WTC11 (cell line): ENCODE measurements around the gene MEIS1. TPM values are rescaled to one million over a fixed set of nuclear protein-coding genes. Genes with fewer than 3 reads are reported as not detected.

Experiments used
- ATAC-seq: fragments of 200-7000 bp; cut with Tn5 transposase; 2 replicates; pipeline ENCODE4 v1.10.0; 2021; ENCODE audit warnings: mild to moderate bottlenecking, moderate library complexity
- CTCF ChIA-PET: fragments of 300-600 bp; sonication (Branson Sonifier 250); formaldehyde crosslinking; loops from one replicate; lab custom pipeline; 2021; ENCODE audit warnings: antibody characterized with exemption; lab: Charles Lee
- POLR2A ChIA-PET: fragments of 350-600 bp; sonication (Branson Sonifier 250); formaldehyde crosslinking; loops from one replicate; lab custom pipeline; 2021; ENCODE audit warnings: antibody characterized with exemption; lab: Charles Lee
- DNase-seq: peaks from one replicate; pipeline ENCODE4 v3.0.0; 2021; ENCODE audit warnings: low spot score
- H3K27ac Mint-ChIP-seq: 2 replicates; pipeline ENCODE4 v1.8.0; 2021; ENCODE audit warnings: mixed read lengths
- H3K27me3 Mint-ChIP-seq: 2 replicates; pipeline ENCODE4 v1.8.0; 2021; ENCODE audit warnings: low read depth, mild to moderate bottlenecking, moderate library complexity, mixed read lengths
- H3K36me3 Mint-ChIP-seq: 2 replicates; pipeline ENCODE4 v1.8.0; 2021; ENCODE audit warnings: mixed read lengths
- H3K4me1 Mint-ChIP-seq: 2 replicates; pipeline ENCODE4 v1.8.0; 2022; ENCODE audit warnings: mixed read lengths
- H3K4me3 Mint-ChIP-seq: 2 replicates; pipeline ENCODE4 v1.8.0; 2021; ENCODE audit warnings: mild to moderate bottlenecking, moderate library complexity, mixed read lengths
- H3K9me3 Mint-ChIP-seq: 2 replicates; pipeline ENCODE4 v1.8.0; 2021; ENCODE audit warnings: mixed read lengths
- AFF4 ChIP-seq: sonication (generic); formaldehyde crosslinking; IDR thresholded peaks from 2 replicates; pipeline ENCODE4 v1.8.1; 2023; ENCODE audit warnings: mild to moderate bottlenecking, missing genetic modification reagents, borderline replicate concordance
- CREM ChIP-seq: sonication (generic); formaldehyde crosslinking; IDR thresholded peaks from 2 replicates; pipeline ENCODE4 v1.8.1; 2022; ENCODE audit warnings: mild to moderate bottlenecking, missing genetic modification reagents, moderate library complexity
- ELF4 ChIP-seq: sonication (generic); formaldehyde crosslinking; IDR thresholded peaks from 2 replicates; pipeline ENCODE4 v1.8.1; 2022; ENCODE audit warnings: low read depth, mild to moderate bottlenecking, moderate library complexity, missing genetic modification reagents
- FOXP1 ChIP-seq: sonication (generic); formaldehyde crosslinking; IDR thresholded peaks from 2 replicates; pipeline ENCODE4 v1.8.0; 2022; ENCODE audit warnings: missing genetic modification reagents, mild to moderate bottlenecking, moderate library complexity, borderline replicate concordance
- GRHL2 ChIP-seq: fragments of 250-450 bp; sonication (Bioruptor Pico); IDR thresholded peaks from 2 replicates; pipeline ENCODE4 v1.8.0; 2022; ENCODE audit warnings: mild to moderate bottlenecking, moderate library complexity; ENCODE audit not compliant: insufficient replicate concordance, severe bottlenecking
- IRF1 ChIP-seq: sonication (generic); formaldehyde crosslinking; IDR thresholded peaks from 2 replicates; pipeline ENCODE4 v1.8.0; 2023; ENCODE audit warnings: missing genetic modification reagents
- IRF2 ChIP-seq: sonication (generic); formaldehyde crosslinking; IDR thresholded peaks from 2 replicates; pipeline ENCODE4 v1.8.0; 2022; ENCODE audit warnings: low read depth, missing genetic modification reagents, borderline replicate concordance
- JAZF1 ChIP-seq: fragments of 250-450 bp; sonication (Bioruptor Pico); IDR thresholded peaks from 2 replicates; pipeline ENCODE4 v1.9.0; 2021; ENCODE audit warnings: moderate library complexity, mild to moderate bottlenecking, inconsistent platforms
- MYBL2 ChIP-seq: sonication (generic); formaldehyde crosslinking; IDR thresholded peaks from 2 replicates; pipeline ENCODE4 v1.8.1; 2023; ENCODE audit warnings: mild to moderate bottlenecking, moderate library complexity, missing genetic modification reagents
- NFATC4 ChIP-seq: fragments of 250-450 bp; sonication (Bioruptor Pico); IDR thresholded peaks from 2 replicates; pipeline ENCODE4 v1.9.0; 2021; ENCODE audit warnings: mild to moderate bottlenecking
- SOX15 ChIP-seq: fragments of 250-450 bp; sonication (Bioruptor Pico); IDR thresholded peaks from 2 replicates; pipeline ENCODE4 v1.9.0; 2021; ENCODE audit warnings: mild to moderate bottlenecking
- TCF7 ChIP-seq: sonication (generic); formaldehyde crosslinking; IDR thresholded peaks from 2 replicates; pipeline ENCODE4 v1.8.0; 2022; ENCODE audit warnings: mild to moderate bottlenecking, low read depth, missing genetic modification reagents, moderate library complexity
- TEAD4 ChIP-seq: sonication (generic); formaldehyde crosslinking; IDR thresholded peaks from 2 replicates; pipeline ENCODE4 v1.8.0; 2022; ENCODE audit warnings: mild to moderate bottlenecking, missing genetic modification reagents
- USF2 ChIP-seq: sonication (generic); formaldehyde crosslinking; IDR thresholded peaks from 2 replicates; pipeline ENCODE4 v1.8.1; 2023; ENCODE audit warnings: mild to moderate bottlenecking, missing genetic modification reagents, moderate library complexity
- ZNF138 ChIP-seq: sonication (generic); formaldehyde crosslinking; conservative IDR thresholded peaks from 2 replicates; pipeline ENCODE4 v1.8.1; 2022; ENCODE audit warnings: mild to moderate bottlenecking, moderate library complexity, missing genetic modification reagents
- total RNA-seq: library from RNA; stranded (reverse); gene quantifications from 3 replicates; pipeline ENCODE4 v1.2.3, GENCODE V29; 2021
- TF ChIP-seq, protein P1 (sequence below): sonication (generic); formaldehyde crosslinking; conservative IDR thresholded peaks from 2 replicates; pipeline ENCODE4 v1.8.1; 2022; ENCODE audit warnings: mild to moderate bottlenecking, missing genetic modification reagents
- TF ChIP-seq, protein P2 (sequence below): sonication (generic); formaldehyde crosslinking; IDR thresholded peaks from 2 replicates; pipeline ENCODE4 v1.8.0; 2023; ENCODE audit warnings: mild to moderate bottlenecking, missing genetic modification reagents
- TF ChIP-seq, protein P3 (sequence below): fragments of 200-600 bp; IDR thresholded peaks from 2 replicates; pipeline ENCODE4 v1.8.0; 2022; ENCODE audit warnings: antibody characterized with exemption
- TF ChIP-seq, protein P4 (sequence below): fragments of 250-450 bp; sonication (Bioruptor Pico); IDR thresholded peaks from 2 replicates; pipeline ENCODE4 v1.9.0; 2021; ENCODE audit warnings: moderate library complexity, mild to moderate bottlenecking, inconsistent platforms, borderline replicate concordance
- TF ChIP-seq, protein P5 (sequence below): sonication (generic); formaldehyde crosslinking; IDR thresholded peaks from 2 replicates; pipeline ENCODE4 v1.8.1; 2023; ENCODE audit warnings: mild to moderate bottlenecking, moderate library complexity, missing genetic modification reagents

Gene MEIS1
- total RNA-seq, 1 experiment from 2014 or later = 0.48 TPM

DNA sequence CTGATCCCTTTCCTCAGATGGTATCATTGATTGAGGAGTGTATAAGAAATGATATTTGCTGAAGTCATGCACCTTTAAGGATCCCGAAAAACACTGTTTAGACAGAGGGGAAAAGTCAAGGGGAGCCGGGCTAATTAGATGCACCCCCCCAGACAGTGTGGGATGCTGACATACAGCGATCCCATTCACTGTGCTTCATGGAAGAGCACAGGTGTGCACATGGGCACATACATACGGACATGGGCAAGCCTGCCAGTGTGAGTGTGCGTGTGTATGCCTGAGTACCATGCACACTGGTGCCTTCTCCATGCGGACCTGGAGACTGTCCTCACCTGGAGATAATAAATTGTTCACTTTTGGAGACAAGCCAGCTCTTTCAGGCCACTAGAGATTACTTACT is 22.6 kb downstream of the MEIS1 start (continued):
- TF ChIP-seq, protein P1, sequence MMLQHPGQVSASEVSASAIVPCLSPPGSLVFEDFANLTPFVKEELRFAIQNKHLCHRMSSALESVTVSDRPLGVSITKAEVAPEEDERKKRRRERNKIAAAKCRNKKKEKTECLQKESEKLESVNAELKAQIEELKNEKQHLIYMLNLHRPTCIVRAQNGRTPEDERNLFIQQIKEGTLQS (CRISPR knock-in tag) = no peak
- TF ChIP-seq, protein P2, sequence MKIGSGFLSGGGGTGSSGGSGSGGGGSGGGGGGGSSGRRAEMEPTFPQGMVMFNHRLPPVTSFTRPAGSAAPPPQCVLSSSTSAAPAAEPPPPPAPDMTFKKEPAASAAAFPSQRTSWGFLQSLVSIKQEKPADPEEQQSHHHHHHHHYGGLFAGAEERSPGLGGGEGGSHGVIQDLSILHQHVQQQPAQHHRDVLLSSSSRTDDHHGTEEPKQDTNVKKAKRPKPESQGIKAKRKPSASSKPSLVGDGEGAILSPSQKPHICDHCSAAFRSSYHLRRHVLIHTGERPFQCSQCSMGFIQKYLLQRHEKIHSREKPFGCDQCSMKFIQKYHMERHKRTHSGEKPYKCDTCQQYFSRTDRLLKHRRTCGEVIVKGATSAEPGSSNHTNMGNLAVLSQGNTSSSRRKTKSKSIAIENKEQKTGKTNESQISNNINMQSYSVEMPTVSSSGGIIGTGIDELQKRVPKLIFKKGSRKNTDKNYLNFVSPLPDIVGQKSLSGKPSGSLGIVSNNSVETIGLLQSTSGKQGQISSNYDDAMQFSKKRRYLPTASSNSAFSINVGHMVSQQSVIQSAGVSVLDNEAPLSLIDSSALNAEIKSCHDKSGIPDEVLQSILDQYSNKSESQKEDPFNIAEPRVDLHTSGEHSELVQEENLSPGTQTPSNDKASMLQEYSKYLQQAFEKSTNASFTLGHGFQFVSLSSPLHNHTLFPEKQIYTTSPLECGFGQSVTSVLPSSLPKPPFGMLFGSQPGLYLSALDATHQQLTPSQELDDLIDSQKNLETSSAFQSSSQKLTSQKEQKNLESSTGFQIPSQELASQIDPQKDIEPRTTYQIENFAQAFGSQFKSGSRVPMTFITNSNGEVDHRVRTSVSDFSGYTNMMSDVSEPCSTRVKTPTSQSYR (CRISPR knock-in tag) = no peak
- TF ChIP-seq NFATC4 (CRISPR knock-in tag) (no peak), CREM (no peak), JAZF1 (no peak), ZNF138 (CRISPR knock-in tag) (no peak), IRF2 (CRISPR knock-in tag) (no peak)
- TF ChIP-seq, protein P3, sequence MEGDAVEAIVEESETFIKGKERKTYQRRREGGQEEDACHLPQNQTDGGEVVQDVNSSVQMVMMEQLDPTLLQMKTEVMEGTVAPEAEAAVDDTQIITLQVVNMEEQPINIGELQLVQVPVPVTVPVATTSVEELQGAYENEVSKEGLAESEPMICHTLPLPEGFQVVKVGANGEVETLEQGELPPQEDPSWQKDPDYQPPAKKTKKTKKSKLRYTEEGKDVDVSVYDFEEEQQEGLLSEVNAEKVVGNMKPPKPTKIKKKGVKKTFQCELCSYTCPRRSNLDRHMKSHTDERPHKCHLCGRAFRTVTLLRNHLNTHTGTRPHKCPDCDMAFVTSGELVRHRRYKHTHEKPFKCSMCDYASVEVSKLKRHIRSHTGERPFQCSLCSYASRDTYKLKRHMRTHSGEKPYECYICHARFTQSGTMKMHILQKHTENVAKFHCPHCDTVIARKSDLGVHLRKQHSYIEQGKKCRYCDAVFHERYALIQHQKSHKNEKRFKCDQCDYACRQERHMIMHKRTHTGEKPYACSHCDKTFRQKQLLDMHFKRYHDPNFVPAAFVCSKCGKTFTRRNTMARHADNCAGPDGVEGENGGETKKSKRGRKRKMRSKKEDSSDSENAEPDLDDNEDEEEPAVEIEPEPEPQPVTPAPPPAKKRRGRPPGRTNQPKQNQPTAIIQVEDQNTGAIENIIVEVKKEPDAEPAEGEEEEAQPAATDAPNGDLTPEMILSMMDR = no peak

DNA sequence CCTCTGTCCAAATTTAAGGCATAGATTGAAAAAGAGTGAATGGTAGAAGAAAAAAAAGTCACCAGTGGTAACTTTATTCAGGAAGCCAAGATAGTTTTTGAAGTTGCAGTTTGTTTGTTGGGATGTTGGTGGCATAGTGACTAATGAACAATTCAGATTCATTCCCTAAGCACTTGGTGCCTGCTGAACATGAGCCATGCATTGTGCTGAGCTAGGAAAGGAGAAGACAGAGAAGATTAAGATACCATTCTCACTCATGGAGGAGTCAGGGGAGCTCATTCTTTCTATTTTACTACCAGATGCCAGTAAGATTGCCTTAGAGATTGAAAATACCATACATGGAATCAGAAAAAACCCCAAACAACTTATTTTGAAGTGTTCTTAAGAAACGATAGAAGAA is 25.1 kb downstream of the MEIS1 start:
- DNase-seq (no peak), ATAC-seq (no peak)
- Mint-ChIP-seq H3K4me1 (no peaks in the 10 kb centered on the region), H3K4me3 (no peak overlapping the region), H3K9me3 (no peaks in the 10 kb centered on the region), H3K27me3 (peaks cover 3% of the 10 kb centered on the region; the same call in 1 of the 2 replicates), H3K36me3 (no peaks in the 10 kb centered on the region), H3K27ac (no peak overlapping the region)
- CTCF ChIA-PET = interaction anchor here (0.5 kb wide), 1 partner anchor 364 kb away, joined by 6 read pairs; no protein-coding TSS in a partner anchor
- POLR2A ChIA-PET = no interaction called here
- TF ChIP-seq TCF7 (no peak), FOXP1 (CRISPR knock-in tag) (no peak), GRHL2 (CRISPR knock-in tag) (no peak), MYBL2 (CRISPR knock-in tag) (no peak), AFF4 (CRISPR knock-in tag) (no peak), IRF1 (CRISPR knock-in tag) (no peak), ELF4 (CRISPR knock-in tag) (no peak), SOX15 (CRISPR knock-in tag) (no peak), TEAD4 (no peak), USF2 (no peak)
- TF ChIP-seq, protein P4, sequence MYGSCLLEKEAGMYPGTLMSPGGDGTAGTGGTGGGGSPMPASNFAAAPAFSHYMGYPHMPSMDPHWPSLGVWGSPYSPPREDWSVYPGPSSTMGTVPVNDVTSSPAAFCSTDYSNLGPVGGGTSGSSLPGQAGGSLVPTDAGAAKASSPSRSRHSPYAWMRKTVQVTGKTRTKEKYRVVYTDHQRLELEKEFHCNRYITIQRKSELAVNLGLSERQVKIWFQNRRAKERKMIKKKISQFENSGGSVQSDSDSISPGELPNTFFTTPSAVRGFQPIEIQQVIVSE (CRISPR knock-in tag) = no peak
- TF ChIP-seq, protein P2 (CRISPR knock-in tag) = no peak
- TF ChIP-seq, protein P5, sequence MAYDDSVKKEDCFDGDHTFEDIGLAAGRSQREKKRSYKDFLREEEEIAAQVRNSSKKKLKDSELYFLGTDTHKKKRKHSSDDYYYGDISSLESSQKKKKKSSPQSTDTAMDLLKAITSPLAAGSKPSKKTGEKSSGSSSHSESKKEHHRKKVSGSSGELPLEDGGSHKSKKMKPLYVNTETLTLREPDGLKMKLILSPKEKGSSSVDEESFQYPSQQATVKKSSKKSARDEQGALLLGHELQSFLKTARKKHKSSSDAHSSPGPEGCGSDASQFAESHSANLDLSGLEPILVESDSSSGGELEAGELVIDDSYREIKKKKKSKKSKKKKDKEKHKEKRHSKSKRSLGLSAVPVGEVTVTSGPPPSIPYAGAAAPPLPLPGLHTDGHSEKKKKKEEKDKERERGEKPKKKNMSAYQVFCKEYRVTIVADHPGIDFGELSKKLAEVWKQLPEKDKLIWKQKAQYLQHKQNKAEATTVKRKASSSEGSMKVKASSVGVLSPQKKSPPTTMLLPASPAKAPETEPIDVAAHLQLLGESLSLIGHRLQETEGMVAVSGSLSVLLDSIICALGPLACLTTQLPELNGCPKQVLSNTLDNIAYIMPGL = no peak
